Neural cell (in vitro differentiated cells): Measurements from ENCODE around the gene MGAT4A.

ENCODE experiments used
- CTCF ChIP-seq: fragments of 450-650 bp; IDR thresholded peaks from 2 replicates; pipeline ENCODE4 v1.5.1; 2014; ENCODE audit warnings: antibody characterized with exemption, mild to moderate bottlenecking, moderate library complexity; ENCODE audit not compliant: poor library complexity, severe bottlenecking
- EZH2 ChIP-seq: fragments of 200-600, 300-800 bp; shearing (Covaris generic), sonication (generic); IDR thresholded peaks from 2 replicates; pipeline ENCODE4 v1.6.1; 2014; ENCODE audit warnings: antibody characterized with exemption, low read length, borderline replicate concordance, mild to moderate bottlenecking; ENCODE audit not compliant: insufficient read depth, poor library complexity, severe bottlenecking
- POLR2AphosphoS5 ChIP-seq: IDR thresholded peaks from 2 replicates; pipeline ENCODE4 v1.6.1; 2012
- RAD21 ChIP-seq: fragments of 450-650 bp; conservative IDR thresholded peaks from 2 replicates; pipeline ENCODE4 v1.6.1; 2014; ENCODE audit warnings: antibody characterized with exemption, mild to moderate bottlenecking, moderate library complexity
- SMC3 ChIP-seq: fragments of 450-650 bp; conservative IDR thresholded peaks from 2 replicates; pipeline ENCODE4 v1.6.1; 2014; ENCODE audit warnings: antibody characterized with exemption, mild to moderate bottlenecking, moderate library complexity; ENCODE audit not compliant: poor library complexity
- TAF1 ChIP-seq: IDR thresholded peaks from 2 replicates; pipeline ENCODE4 v1.6.1; 2012; ENCODE audit warnings: low read depth

DNA sequence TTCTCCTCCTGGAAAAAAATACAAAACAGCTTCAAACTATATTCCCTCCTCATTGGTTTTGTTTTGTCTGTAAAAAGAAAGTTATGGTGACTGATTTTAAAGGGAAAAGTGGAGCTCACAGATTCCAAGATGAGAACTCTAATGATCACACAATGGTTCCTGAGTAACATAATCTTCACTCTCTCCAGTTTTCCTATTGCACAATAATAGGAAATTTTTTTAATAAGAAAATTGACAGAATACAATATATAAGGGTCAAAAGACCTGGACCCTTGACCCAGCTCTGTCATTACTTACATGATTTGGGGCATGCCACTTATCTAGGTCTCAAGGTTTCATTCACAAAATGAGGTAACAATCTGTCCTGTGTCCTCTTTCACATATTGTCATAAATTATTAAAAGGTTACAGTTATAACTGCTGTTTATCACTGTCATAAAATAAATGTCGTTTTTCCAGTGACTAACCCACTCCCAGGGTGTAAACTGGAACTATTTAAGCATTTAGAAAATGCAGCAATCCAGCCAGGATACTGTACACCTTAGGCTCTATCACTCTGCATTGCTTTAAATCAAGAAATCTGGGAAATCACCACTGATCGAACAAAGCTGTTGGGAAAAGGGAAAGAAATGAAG lies 4.1 kb downstream of the MGAT4A start:
- TF ChIP-seq EZH2 (no peak), SMC3 (no peak), CTCF (no peak), TAF1 (no peak), POLR2AphosphoS5 (no peak), RAD21 (no peak)
